ENCODE data around the gene SGSM1.

SGSM1 gene

GRCh38 chr22:24806663-24807001 lies 621 bp downstream of the SGSM1 start:
- no peak for DNase-seq (ENCODE audit: low read depth in 2 of 2)

DNA sequence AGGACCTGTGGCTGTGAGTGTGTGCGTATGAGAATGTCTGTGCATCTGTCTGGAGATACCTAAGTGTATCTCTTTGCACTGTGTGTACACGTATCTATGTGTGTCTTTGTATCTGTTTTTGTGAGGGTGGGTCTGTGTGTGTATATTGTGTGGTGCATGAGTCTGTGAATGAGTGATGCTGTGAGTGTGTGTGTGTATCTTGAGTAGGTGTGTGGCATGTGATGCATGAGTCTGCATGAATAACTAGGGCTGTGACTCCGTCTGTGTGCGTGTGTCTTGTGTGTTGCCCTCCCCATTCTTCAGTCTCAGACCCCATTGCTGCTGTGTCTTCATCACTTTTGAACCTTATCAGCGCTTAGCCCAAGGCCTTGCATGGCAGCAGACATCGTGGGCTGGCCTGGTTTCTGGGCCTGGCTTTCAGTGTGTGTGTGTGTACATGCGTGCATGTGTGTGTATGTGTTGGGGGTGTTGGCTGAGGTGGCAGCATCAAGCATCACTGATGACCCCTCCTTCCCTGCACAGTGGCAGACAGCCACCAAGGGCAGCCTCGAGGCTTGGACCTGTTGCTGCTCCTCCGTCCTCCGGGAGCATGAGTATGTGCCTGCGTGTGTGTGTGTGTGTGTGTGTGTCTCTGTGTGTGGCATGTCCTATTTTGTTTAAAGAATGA lies 1.4 kb downstream of the SGSM1 start:
- no peak for DNase-seq (ENCODE audit: low read depth in 2 of 2)

DNA sequence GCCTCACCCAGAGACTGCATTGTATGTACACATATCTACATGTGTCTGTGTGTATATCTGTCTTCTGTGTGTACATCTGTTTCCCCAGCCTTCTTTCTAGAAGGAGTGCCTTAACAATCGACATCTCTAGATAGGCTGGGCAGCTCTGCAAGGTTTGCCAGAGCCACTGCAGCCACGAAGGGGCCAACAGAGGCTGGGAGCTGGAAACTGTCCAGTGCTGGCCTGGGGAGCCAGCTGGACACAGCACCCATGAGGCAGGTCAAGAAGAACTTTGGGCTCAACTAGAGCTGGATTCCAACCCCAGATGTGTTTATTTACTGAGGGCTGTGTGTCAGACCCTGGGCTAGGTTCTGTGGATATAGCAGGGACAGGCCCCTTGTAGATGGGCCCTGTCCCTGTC lies 3.3 kb downstream of the SGSM1 start:
- no peak for DNase-seq (ENCODE audit: low read depth in 2 of 2)

- DNase-seq (ENCODE audit: low read depth in 2 of 2) = no peak
Observed at GRCh38 chr22:24810043-24810749, 4.2 kb downstream of the SGSM1 start.

- DNase-seq (ENCODE audit: low read depth in 2 of 2) = no peak
Observed at GRCh38 chr22:24812950-24813775, 7.2 kb downstream of the SGSM1 start.

- no peak for DNase-seq (ENCODE audit: low read depth in 2 of 2)
Observed at GRCh38 chr22:24813861-24814770, 8.1 kb downstream of the SGSM1 start.

DNA sequence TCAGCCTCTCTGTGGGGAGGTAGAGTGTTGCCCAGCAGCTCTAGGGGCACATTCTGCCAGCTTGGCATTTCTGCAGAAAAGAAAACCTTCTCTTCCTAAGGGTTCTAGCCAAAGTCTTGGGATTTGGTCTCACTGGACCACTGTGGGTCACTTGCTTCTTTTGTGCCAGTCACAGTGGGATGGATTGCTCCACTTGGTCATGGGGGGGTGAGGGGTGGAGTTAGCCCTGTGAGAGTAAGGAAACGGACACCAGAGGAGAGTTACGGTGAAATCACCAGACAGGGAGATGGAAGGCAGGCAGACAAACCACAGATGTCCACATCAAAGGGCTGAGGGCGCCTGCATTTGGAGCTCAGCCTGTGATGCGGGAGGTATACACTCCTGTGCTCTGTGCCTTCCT lies 10.8 kb downstream of the SGSM1 start:
- no peak for DNase-seq (ENCODE audit: low read depth in 2 of 2)

DNA sequence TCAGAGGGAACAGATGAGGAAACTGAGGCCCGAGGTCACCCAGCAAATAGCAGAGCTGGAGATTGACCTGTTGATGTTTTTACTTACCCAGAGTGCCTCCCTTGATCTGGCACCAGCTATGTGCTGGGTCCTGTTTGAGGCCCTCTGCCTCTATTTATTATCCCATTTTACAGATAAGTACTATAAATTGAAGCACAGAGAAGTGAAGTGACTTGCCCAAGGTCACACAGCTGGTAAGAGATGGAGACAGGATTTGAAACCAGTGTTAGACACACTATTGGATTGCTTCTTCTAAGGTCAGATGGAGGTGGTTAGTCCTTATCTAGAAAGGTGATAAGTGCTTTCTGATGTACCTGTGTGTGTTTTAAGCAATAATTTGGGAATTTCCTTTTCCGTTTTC lies 13.5 kb downstream of the SGSM1 start:
- no peak for DNase-seq (ENCODE audit: low read depth in 2 of 2)

DNA sequence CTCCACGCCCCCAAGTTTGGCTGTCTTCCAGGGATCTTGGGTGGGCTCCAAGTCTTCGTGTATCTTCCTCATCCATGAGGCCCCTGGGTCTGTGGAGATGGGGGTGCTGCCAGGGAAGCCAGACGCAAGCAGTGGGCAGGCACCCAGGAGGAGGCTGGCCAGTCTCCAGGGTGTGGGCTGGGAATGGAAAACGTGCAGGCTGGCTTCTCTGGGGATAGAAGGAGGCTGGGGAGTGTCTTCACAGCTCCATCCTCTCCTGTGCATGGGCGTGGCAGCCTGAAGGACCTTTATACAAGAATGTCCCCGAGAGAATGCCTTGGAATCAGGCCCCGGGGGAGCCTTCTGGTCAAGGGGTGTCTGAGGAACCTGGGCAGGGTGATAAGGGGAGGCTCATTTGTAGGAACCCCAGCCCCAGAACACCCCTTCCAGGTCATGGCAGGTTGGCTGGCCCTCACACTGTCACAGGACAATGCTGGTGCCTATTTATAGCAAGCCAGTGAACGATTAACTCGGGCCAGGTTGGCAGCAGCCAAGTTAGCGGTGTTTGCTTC lies 14.0 kb downstream of the SGSM1 start:
- DNase-seq (ENCODE audit: low read depth in 2 of 2) = no peak

- no peak for DNase-seq (ENCODE audit: low read depth in 2 of 2)
Observed at GRCh38 chr22:24822471-24822870, 16.5 kb downstream of the SGSM1 start.

DNA sequence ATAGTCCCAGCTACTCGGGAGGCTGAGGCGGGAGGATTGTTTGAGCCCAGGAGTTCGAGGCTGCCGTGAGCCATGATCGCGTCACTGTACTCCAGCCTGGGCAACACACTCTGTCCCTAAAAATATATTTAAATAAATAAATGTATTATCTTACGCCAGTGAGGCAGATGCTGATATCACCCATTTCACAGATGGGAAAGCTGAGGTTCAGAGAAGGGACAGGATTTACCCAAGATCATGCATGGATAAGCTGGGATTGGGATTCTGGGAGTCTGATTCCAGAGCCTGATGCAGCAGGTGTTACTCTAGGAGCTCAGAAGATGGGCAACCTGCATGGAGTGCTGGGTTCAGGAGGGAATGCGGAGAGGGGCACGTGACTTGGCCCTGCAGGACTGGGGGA lies 17.8 kb downstream of the SGSM1 start:
- DNase-seq (ENCODE audit: low read depth in 2 of 2) = no peak

GRCh38 chr22:24824250-24824649 lies 18.2 kb downstream of the SGSM1 start:
- DNase-seq (ENCODE audit: low read depth in 2 of 2) = no peak

- DNase-seq (ENCODE audit: low read depth in 2 of 2) = no peak
Observed at GRCh38 chr22:24824915-24825314, 18.9 kb downstream of the SGSM1 start.

GRCh38 chr22:24826710-24827285 lies 20.8 kb downstream of the SGSM1 start:
- DNase-seq (ENCODE audit: low read depth in 2 of 2) = no peak

GRCh38 chr22:24827296-24827695 lies 21.3 kb downstream of the SGSM1 start:
- DNase-seq (ENCODE audit: low read depth in 2 of 2) = no peak

GRCh38 chr22:24830205-24830979 lies 24.4 kb downstream of the SGSM1 start:
- DNase-seq (ENCODE audit: low read depth in 2 of 2) = no peak

GRCh38 chr22:24831687-24832086 lies 25.7 kb downstream of the SGSM1 start:
- DNase-seq (ENCODE audit: low read depth in 2 of 2) = no peak

GRCh38 chr22:24833881-24834495 lies 28.0 kb downstream of the SGSM1 start:
- no peak for DNase-seq (ENCODE audit: low read depth in 2 of 2)

GRCh38 chr22:24834845-24835570 lies 29.0 kb downstream of the SGSM1 start:
- DNase-seq (ENCODE audit: low read depth in 2 of 2) = no peak

Measured in stimulated activated CD4-positive, alpha-beta T cell treated with anti-CD3 and anti-CD28 coated beads, Interleukin-1b, Interleukin-23, amount 100 ng/mL, for 4 hours (primary cell).